Hypothalamus (tissue), 51 donors: Measurements from ENCODE around the gene SOX5.

ENCODE experiments used
- DNase-seq, 51 donors: peaks; one replicate each; lab custom pipeline; 2025; lab: John Stamatoyannopoulos, UW

SOX5 gene

GRCh38 chr12:23949348-23950209, at the start of gene SOX5:
SOX5 (minus strand) TSS chr12:23949670; CDS start chr12:23949601, 69 bp downstream.
- DNase-seq, result peak in 21 of 51 donors; percentile 5 to 67 (median 32)

- DNase-seq, result no peak
Measured at GRCh38 chr12:23987046-23987445, 37.6 kb upstream of the SOX5 start.

GRCh38 chr12:23980826-23981225, 31.4 kb upstream of the SOX5 start:
- DNase-seq, result no peak

GRCh38 chr12:23964812-23965211, 15.3 kb upstream of the SOX5 start:
- no peak for DNase-seq

- DNase-seq, result no peak
Measured at GRCh38 chr12:23959826-23960225, 10.4 kb upstream of the SOX5 start.

- no peak for DNase-seq
Measured at GRCh38 chr12:23954332-23954731, 4.9 kb upstream of the SOX5 start.

GRCh38 chr12:23952071-23952470, 2.6 kb upstream of the SOX5 start:
- no peak for DNase-seq

GRCh38 chr12:23950775-23951451, 1.4 kb upstream of the SOX5 start:
- peak in 8 of 51 donors; percentile 1 to 55 (median 12) for DNase-seq

- peak in 6 of 51 donors; percentile 2 to 55 (median 25) for DNase-seq
Measured at GRCh38 chr12:23950210-23950774, 822 bp upstream of the SOX5 start.

GRCh38 chr12:23948291-23948690, 1.2 kb downstream of the SOX5 start:
- no peak for DNase-seq

- no peak for DNase-seq
Measured at GRCh38 chr12:23947395-23947794, 2.1 kb downstream of the SOX5 start.

- DNase-seq, result no peak
Measured at GRCh38 chr12:23945249-23945648, 4.2 kb downstream of the SOX5 start.

- DNase-seq, result peak in 7 of 51 donors; percentile 7 to 27 (median 12)
Measured at GRCh38 chr12:23944067-23944466, 5.4 kb downstream of the SOX5 start.

GRCh38 chr12:23942841-23943240, 6.6 kb downstream of the SOX5 start:
- no peak for DNase-seq

- no peak for DNase-seq
Measured at GRCh38 chr12:23941780-23942179, 7.7 kb downstream of the SOX5 start.

GRCh38 chr12:23938422-23938821, 11.0 kb downstream of the SOX5 start:
- no peak for DNase-seq

GRCh38 chr12:23931176-23931575, 18.3 kb downstream of the SOX5 start:
- no peak for DNase-seq

- no peak for DNase-seq
Measured at GRCh38 chr12:23930599-23930998, 18.9 kb downstream of the SOX5 start.

GRCh38 chr12:23929906-23930305, 19.6 kb downstream of the SOX5 start:
- DNase-seq, result no peak

GRCh38 chr12:23927907-23928306, 21.6 kb downstream of the SOX5 start:
- DNase-seq, result no peak

- DNase-seq, result peak in 1 of 51 donors; percentile 11
Measured at GRCh38 chr12:23921099-23921856, 28.2 kb downstream of the SOX5 start.
